ENCODE results near the gene SLC16A3.

SLC16A3 gene

DNA sequence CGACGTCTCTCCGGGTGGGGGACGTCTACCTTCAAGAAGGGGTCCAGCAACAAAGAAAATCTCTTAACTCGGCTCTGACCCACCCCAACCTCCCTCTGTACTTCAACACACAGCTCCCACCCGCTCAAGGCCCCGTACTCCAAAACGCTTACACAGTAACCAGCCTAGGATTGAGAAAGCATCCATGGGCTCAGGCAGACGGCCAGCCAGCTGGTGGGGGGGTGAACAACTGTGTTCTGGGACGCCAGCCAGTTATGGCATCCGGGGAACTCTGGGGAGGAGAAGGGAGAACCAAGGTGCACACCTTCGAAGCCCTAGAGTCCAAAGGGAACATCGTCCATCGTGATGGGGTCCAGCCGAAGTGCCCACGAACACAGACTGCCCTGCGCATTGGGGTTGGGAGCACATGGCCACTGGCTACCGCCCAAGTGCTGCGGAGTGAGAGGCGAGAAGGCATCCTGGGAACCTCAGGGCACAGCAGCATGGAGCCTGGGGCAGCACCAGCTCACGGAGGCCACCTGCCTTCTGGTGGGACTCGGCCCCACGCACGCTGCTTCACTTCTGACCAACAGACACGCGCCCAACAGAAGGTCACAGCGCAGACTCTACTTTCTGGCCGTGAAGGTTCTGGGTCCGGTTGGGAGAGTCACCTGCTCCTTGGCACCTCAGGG lies 14.3 kb downstream of the SLC16A3 start:
- DNase-seq (ENCODE audit: low read depth) = peak; percentile 79
- no peak overlapping the region for H3K4me3 ChIP-seq (ENCODE audit: low read length)
- TF ChIP-seq, protein P1, sequence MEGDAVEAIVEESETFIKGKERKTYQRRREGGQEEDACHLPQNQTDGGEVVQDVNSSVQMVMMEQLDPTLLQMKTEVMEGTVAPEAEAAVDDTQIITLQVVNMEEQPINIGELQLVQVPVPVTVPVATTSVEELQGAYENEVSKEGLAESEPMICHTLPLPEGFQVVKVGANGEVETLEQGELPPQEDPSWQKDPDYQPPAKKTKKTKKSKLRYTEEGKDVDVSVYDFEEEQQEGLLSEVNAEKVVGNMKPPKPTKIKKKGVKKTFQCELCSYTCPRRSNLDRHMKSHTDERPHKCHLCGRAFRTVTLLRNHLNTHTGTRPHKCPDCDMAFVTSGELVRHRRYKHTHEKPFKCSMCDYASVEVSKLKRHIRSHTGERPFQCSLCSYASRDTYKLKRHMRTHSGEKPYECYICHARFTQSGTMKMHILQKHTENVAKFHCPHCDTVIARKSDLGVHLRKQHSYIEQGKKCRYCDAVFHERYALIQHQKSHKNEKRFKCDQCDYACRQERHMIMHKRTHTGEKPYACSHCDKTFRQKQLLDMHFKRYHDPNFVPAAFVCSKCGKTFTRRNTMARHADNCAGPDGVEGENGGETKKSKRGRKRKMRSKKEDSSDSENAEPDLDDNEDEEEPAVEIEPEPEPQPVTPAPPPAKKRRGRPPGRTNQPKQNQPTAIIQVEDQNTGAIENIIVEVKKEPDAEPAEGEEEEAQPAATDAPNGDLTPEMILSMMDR (IDR thresholded peaks at IDR 0.05; ENCODE audit: insufficient read depth, low read depth, low read length, missing control alignments) = no peak

DNA sequence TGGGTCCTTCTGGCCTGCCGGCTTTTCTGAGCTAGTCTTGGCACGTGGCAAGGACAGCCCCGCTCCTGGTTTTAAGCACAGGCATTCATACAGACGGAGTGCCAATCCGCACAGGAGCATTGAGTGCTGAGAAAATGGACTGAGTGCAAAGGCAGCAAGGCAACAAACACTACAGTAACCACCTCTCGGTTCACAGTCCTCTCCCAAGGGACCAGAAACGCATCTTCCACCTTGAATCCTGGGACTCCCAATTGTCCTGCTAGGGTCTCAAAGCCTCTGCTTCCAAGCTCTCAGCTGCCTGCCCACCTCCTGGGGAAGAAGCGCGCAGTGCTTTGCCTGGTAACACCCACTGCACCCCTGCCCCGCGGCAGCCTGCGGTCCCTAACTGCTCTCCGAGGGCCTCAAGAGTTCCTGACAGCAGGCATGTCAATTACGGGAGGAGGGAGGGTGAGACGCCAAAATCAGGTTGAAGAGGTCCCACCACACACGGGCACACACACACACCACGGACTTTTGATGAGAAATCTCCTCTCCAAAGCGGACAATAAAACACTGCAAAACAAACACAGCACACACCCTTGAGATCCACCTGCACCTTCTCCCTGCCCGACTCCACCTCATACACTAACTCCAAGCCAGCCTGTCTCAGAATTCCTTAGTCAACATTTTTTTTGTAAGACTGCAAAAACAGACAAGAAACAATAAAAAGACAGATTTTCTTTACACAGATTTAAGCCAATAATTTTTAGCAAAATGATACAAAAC lies 15.0 kb downstream of the SLC16A3 start:
- H3K4me3 ChIP-seq (ENCODE audit: low read length) = no peak overlapping the region
- peak; percentile 44 for DNase-seq (ENCODE audit: low read depth)
- TF ChIP-seq, protein P1 (IDR thresholded peaks at IDR 0.05; ENCODE audit: insufficient read depth, low read depth, low read length, missing control alignments) = no peak

DNA sequence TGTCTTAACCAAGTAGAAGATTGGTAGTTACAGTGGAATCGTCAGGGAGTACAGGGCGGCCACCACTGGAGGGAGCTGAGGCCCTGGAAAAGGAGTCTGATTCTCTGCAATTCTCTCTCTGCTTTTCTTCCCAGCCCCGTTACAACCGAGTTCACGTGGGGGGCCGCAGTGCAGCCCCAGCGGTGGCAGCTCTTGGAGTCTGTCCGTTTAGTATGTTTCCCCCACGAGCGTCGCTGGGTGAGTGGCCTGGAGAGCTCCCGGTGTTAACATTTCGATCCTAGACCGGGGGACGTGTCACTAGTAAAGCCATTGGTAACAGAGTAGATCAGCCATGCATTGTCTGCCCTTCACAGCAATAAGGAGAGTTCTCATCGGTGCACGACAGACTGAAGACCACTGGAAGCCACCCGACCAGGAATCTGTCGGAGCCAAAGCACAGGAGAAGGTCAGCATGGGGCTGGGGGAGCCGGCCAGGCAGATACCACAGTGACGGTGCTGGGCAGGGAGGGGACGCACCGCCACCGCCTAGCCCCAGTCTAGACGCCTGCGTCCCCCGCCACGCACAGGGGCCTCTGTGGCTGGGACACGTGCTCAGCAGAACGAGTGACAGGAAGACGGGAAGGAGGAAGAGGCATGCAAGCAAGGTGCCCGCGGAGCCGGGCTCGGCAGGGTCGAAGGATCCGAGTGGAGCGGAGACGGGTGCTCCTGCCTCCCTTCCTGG lies 15.7 kb downstream of the SLC16A3 start:
- no peak overlapping the region for H3K4me3 ChIP-seq (ENCODE audit: low read length)
- peak; percentile 52 for DNase-seq (ENCODE audit: low read depth)
- TF ChIP-seq, protein P1 (IDR thresholded peaks at IDR 0.05; ENCODE audit: insufficient read depth, low read depth, low read length, missing control alignments) = peak; percentile 63

DNA sequence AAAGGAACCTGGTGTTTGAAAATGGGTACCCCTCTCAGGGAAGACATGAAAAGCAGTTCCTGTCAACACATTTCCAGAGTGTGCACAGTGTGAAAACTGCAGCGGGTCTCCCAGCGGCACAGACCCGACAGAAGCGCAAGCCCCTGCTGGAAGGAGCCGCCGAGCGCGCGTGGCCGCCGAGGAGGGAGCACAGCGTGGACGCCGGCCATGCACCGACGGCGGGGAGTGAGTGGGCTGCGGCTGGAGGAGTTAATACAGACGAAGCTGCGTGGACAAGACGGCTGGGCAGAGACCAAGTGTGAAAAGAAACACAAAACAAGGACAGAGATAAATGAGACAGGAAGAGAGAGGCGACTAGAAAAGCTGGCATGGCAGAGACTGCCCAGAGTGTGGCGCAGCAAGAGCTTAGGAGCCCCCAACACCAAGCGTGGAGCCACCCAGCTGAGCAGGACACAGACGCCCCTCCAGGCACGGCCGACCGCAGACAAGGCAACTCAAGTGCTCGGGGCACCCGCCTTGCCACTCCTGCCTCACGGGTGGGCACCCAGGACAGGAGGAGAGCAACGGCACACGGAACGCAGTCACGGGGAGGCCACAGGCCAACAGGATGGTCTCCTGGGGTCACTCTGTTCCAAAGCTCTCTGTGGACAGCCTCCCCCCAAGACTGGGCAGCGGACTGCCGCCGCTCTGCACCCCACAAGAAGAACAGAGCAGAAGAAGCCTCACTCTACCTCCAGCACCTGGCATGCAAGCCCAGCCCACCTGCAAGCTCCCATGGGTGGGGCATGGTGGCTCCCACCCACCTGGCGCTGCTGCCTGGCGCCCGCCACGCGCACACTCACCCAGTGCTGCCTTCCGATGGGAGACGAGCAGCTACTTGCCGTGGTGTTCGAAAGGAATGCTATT lies 16.5 kb downstream of the SLC16A3 start:
- H3K4me3 ChIP-seq (ENCODE audit: low read length) = no peak overlapping the region
- peak; percentile 61 for DNase-seq (ENCODE audit: low read depth)
- TF ChIP-seq, protein P1 (IDR thresholded peaks at IDR 0.05; ENCODE audit: insufficient read depth, low read depth, low read length, missing control alignments) = no peak

DNA sequence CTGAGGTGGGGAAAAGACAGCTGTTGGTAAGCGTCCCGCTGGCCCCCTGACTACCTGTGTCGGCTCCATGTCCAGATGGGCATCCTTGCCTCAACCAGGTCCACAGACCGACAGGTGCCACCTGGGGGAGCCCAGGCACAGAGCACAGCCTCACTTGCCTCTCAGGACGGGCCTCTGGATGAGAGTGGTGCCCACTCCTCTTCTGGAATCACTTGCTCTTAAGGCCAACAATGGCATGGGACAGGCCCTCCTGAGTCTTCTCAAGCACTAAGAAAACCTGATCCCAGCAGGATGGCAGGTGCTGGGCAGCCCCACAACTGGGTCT lies 17.2 kb downstream of the SLC16A3 start:
- TF ChIP-seq, protein P1 (IDR thresholded peaks at IDR 0.05; ENCODE audit: insufficient read depth, low read depth, low read length, missing control alignments) = no peak
- DNase-seq (ENCODE audit: low read depth) = no peak
- H3K4me3 ChIP-seq (ENCODE audit: low read length) = no peak overlapping the region

DNA sequence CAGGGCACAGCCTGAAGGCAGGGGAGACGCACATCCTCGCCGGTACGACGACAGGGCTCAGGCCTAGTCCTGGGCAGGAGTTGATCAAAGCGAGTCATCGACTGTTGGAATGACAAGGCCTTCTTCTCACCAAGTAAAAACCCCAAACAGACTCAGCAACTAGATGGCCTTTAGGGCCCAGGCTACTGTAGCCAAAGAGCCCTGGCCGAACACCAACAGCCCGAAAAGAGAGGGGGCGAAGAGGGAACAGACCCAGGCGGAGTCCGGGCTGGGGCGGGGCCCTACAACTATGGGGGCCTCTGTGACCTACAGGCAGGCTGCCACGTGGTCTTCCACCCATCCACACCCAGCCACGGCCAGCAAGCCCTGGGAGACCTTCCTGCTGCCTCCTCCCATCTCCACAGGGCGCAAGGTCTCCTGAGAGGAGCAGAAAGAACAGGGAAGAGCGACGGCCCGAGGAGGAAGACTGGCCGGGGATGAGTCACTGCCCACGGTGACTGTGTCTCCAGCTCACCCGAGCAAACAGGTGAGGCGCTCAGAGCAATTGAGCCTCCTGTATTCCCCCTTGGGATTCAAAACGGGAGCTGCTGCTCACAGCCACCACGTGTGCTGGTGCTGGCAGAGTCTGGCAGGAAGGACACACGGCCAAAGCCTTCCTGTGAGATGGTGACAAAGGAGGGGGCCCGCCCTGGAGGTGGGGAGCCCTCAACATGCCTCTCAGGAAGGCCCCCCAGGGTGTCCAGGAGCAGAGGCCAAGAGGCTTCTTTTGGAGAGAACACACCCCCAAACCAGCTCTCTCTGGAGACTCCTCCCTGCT lies 17.7 kb downstream of the SLC16A3 start:
- DNase-seq (ENCODE audit: low read depth) = peak; percentile 95
- TF ChIP-seq, protein P1 (IDR thresholded peaks at IDR 0.05; ENCODE audit: insufficient read depth, low read depth, low read length, missing control alignments) = no peak
- no peak overlapping the region for H3K4me3 ChIP-seq (ENCODE audit: low read length)
